Keratinocyte (primary cell): Measurements from ENCODE around the gene WDR1. TPM values are rescaled to one million over a fixed set of nuclear protein-coding genes. Genes with fewer than 3 reads are reported as not detected.

Source experiments
- DNase-seq: peaks from one replicate; pipeline ENCODE4 v3.0.0-alpha.2; 2011; ENCODE audit warnings: low read depth, missing footprints, low spot score
- FAIRE-seq: peaks from 2 replicates; lab custom pipeline; 2011; peaks lifted over from hg19 to GRCh38; lab: Jason Lieb, UNC
- H2AFZ ChIP-seq: 2 replicates; pipeline ENCODE4 v1.6.0; 2012; ENCODE audit warnings: low read length, control low read depth, inconsistent platforms; ENCODE audit not compliant: control insufficient read depth
- H3K27ac ChIP-seq: 2 replicates; pipeline ENCODE4 v1.5.1; 2011; ENCODE audit warnings: low read length; ENCODE audit not compliant: control insufficient read depth, insufficient read depth
- H3K27me3 ChIP-seq: 3 replicates; pipeline ENCODE4 v1.6.0; 2011; ENCODE audit warnings: low read length; ENCODE audit not compliant: control insufficient read depth, insufficient read depth; ENCODE audit errors: extremely low read depth
- H3K36me3 ChIP-seq, 2 experiments: 2 replicates in 1 of 2; 3 replicates in 1 of 2; pipeline ENCODE4 v1.5.1; 2011; ENCODE audit warnings: low read length in 2 of 2, mild to moderate bottlenecking in 1 of 2; ENCODE audit not compliant: control insufficient read depth in 2 of 2, insufficient read depth in 2 of 2; ENCODE audit errors: extremely low read depth in 1 of 2
- H3K4me1 ChIP-seq: 3 replicates; pipeline ENCODE4 v1.5.1; 2011; ENCODE audit warnings: low read length; ENCODE audit not compliant: control insufficient read depth, insufficient read depth; ENCODE audit errors: extremely low read depth
- H3K4me2 ChIP-seq: 3 replicates; pipeline ENCODE4 v1.6.0; 2011; ENCODE audit warnings: low read depth, low read length; ENCODE audit not compliant: control insufficient read depth, insufficient read depth; ENCODE audit errors: extremely low read depth
- H3K4me3 ChIP-seq, 3 experiments: fragments of 200-600 bp in 1 of 3; sonication (generic) in 1 of 3; 2 replicates in 2 of 3; 3 replicates in 1 of 3; pipeline ENCODE4 v1.5.1; 2011 to 2016; ENCODE audit warnings: low read length in 3 of 3, mild to moderate bottlenecking in 3 of 3, control low read depth in 2 of 3, inconsistent platforms in 1 of 3, low read depth in 1 of 3, mixed read lengths in 1 of 3, mixed run types in 1 of 3, moderate library complexity in 1 of 3; ENCODE audit not compliant: control insufficient read depth in 2 of 3, insufficient read depth in 2 of 3; ENCODE audit errors: extremely low read depth in 1 of 3
- H3K79me2 ChIP-seq: 2 replicates; pipeline ENCODE4 v1.6.0; 2012; ENCODE audit warnings: low read length; ENCODE audit not compliant: control insufficient read depth, insufficient read depth
- H3K9ac ChIP-seq: 3 replicates; pipeline ENCODE4 v1.6.0; 2011; ENCODE audit warnings: low read length; ENCODE audit not compliant: control insufficient read depth, insufficient read depth; ENCODE audit errors: extremely low read depth
- H3K9me1 ChIP-seq: 3 replicates; pipeline ENCODE4 v1.6.0; 2011; ENCODE audit warnings: low read length; ENCODE audit not compliant: control insufficient read depth, insufficient read depth; ENCODE audit errors: extremely low read depth
- H3K9me3 ChIP-seq: 2 replicates; pipeline ENCODE4 v1.5.1; 2012; ENCODE audit warnings: low read depth, low read length; ENCODE audit not compliant: control insufficient read depth
- H4K20me1 ChIP-seq: 3 replicates; pipeline ENCODE4 v1.6.0; 2011; ENCODE audit warnings: low read length; ENCODE audit not compliant: control insufficient read depth, insufficient read depth; ENCODE audit errors: extremely low read depth
- EZH2 ChIP-seq: IDR thresholded peaks from one replicate; pipeline ENCODE4 v1.6.1; 2012; ENCODE audit warnings: inconsistent platforms, mild to moderate bottlenecking, low read length, moderate library complexity
- dilution Hi-C: fragments of 300-500 bp; cut with MboI; formaldehyde crosslinking; loops from one replicate; pipeline ENCODE4 v1.7.0; 2020; ENCODE audit warnings: low sequenced_read_pairs; ENCODE audit not compliant: extremely low pct_ligation_motif_present
- polyA plus RNA-seq, 5 experiments: library from polyadenylated mRNA; depleted of rRNA in 3 of 5; stranded (reverse) in 3 of 5; stranded (forward) in 1 of 5; unstranded in 1 of 5; fragments of >200 nt; gene quantifications; 1 replicate in 1 of 5; 2 replicates in 3 of 5; 3 replicates in 1 of 5; pipeline versions ENCODE4 v1.2.1 to v1.2.3, GENCODE V29; 2011 to 2012; ENCODE audit warnings: missing spikeins in 2 of 5, low read depth in 1 of 5, low replicate concordance in 1 of 5
- TF ChIP-seq, protein P1 (sequence below), 3 experiments: IDR thresholded peaks in 1 of 3; conservative IDR thresholded peaks in 1 of 3; optimal IDR thresholded peaks in 1 of 3; 2 replicates in 2 of 3; 3 replicates in 1 of 3; pipeline versions ENCODE3 to v1.5.1; 2011; ENCODE audit warnings: low read length in 3 of 3, mild to moderate bottlenecking in 3 of 3, moderate library complexity in 2 of 3, control low read depth in 1 of 3, inconsistent platforms in 1 of 3; ENCODE audit not compliant: insufficient read depth in 2 of 3; ENCODE audit errors: extremely low read depth in 1 of 3

WDR1 gene
- polyA plus RNA-seq, 1 donor (not counting 4 experiments of a cell fraction or from before 2014, with no cell fraction given) = 423 TPM

DNA sequence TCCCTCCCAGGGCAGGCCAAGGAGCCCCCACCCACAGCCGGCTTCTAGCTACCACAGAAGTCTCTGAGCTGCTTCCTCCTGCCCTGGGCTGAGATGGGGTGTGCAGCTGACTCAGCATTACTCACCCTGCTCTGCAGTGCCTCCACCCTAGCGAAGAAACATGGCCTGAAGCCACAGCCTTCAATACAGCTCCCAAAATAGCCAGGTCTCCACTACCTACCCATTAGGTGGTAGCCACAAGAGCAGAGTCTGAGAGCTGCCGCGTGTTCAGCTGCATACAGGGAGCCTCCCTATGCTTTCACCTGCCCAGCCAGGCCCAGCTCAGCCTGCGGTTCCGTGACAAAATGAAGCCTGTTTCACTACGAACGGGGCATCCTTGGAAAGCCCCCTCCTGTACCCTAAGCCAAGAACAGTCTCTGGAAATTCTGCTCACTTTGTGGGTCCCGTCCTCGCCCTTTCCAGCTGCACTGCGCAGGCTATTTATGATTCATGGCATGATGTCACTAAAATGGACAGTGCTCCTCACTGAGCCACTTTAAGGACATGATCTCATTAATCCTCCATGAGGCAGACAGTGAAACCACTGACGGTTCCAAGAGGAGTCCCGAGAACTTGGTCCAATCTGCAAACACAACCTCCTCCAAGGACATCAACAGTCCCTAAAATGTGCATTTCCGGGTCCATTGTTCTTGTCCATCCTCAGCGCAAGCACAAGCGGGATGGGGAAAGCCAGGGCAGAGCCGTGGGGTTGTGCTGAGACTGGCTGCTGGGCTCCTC, 20.2 kb downstream of the WDR1 start:
- dilution Hi-C loops = no loop called here
- peaks cover 65 to 73% of the 10 kb centered on the region in 2 experiments for H3K36me3 ChIP-seq
- peak; percentile 81 for DNase-seq

DNA sequence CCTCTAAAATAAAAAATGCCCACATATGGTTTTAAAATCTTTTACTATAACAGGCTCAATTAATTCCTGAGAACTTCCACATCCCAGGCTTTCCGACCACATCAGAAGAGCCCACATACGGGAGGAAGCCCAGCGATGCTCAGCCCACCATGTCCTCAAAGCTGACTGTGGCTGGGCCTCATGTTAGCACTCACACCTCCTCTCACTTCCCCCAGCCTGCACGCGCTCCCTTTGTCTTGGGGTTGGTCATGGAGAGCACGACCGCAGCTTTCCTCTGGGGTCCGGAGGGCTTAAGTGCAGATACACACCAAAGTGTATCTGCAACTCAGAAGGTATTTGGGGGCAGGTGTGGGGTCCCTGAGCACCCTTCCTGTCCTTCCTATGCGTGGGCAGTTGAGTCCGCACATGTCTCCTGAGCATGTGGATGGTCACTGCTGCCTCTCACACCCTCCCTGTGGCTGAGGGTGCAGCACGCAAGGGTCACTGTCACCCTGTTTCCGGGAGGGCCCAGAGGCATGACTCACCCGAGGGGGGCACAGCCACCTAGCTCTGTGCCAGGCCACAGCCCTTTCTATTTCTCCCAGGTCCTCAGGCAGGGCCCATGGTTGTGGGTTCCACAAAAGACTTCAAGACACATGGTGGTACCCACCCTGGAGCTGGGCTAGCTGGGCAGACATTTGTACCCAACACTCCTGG, 21.2 kb downstream of the WDR1 start:
- H3K9me3 ChIP-seq = no peaks in the 10 kb centered on the region
- peaks cover 78% of the 10 kb centered on the region for H3K79me2 ChIP-seq
- no peak overlapping the region for H2AFZ ChIP-seq
- peaks cover 72% of the 10 kb centered on the region for H3K4me1 ChIP-seq
- H3K9ac ChIP-seq = peak overlapping the region; percentile 70
- peaks cover 41% of the 10 kb centered on the region for H4K20me1 ChIP-seq
- dilution Hi-C loops = no loop called here
- no peaks in the 10 kb centered on the region for H3K27me3 ChIP-seq
- TF ChIP-seq EZH2 = no peak
- TF ChIP-seq, protein P1, sequence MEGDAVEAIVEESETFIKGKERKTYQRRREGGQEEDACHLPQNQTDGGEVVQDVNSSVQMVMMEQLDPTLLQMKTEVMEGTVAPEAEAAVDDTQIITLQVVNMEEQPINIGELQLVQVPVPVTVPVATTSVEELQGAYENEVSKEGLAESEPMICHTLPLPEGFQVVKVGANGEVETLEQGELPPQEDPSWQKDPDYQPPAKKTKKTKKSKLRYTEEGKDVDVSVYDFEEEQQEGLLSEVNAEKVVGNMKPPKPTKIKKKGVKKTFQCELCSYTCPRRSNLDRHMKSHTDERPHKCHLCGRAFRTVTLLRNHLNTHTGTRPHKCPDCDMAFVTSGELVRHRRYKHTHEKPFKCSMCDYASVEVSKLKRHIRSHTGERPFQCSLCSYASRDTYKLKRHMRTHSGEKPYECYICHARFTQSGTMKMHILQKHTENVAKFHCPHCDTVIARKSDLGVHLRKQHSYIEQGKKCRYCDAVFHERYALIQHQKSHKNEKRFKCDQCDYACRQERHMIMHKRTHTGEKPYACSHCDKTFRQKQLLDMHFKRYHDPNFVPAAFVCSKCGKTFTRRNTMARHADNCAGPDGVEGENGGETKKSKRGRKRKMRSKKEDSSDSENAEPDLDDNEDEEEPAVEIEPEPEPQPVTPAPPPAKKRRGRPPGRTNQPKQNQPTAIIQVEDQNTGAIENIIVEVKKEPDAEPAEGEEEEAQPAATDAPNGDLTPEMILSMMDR (optimal IDR thresholded peaks at IDR 0.05 in 1 of 3, IDR thresholded peaks at IDR 0.05 in 1 of 3, conservative IDR thresholded peaks at IDR 0.05 in 1 of 3; ENCODE audit: extremely low read depth in 1 of 3, insufficient read depth in 2 of 3, low read length in 3 of 3) = no peak
- no peak for FAIRE-seq
- H3K27ac ChIP-seq = peak overlapping the region; percentile 89
- DNase-seq = no peak
- peak overlapping the region; percentile 73 for H3K4me2 ChIP-seq
- peaks cover 68 to 77% of the 10 kb centered on the region in 2 experiments for H3K36me3 ChIP-seq
- no peak overlapping the region for H3K4me3 ChIP-seq
- peaks cover 17% of the 10 kb centered on the region for H3K9me1 ChIP-seq

More for the DNA sequence above, 20.2 kb downstream of the WDR1 start:
- Histone ChIP-seq H3K4me1 (peaks cover 74% of the 10 kb centered on the region), H3K79me2 (peaks cover 78% of the 10 kb centered on the region), H3K4me3 (peak overlapping the region in 1 of 3 experiments; percentile 2), H2AFZ (no peak overlapping the region), H4K20me1 (peaks cover 39% of the 10 kb centered on the region), H3K9ac (peak overlapping the region; percentile 70), H3K27me3 (no peaks in the 10 kb centered on the region), H3K9me3 (no peaks in the 10 kb centered on the region), H3K9me1 (peaks cover 14% of the 10 kb centered on the region), H3K4me2 (peak overlapping the region; percentile 73), H3K27ac (peak overlapping the region; percentile 89)
- no peak for TF ChIP-seq EZH2
- TF ChIP-seq, protein P1 (optimal IDR thresholded peaks at IDR 0.05 in 1 of 3, IDR thresholded peaks at IDR 0.05 in 1 of 3, conservative IDR thresholded peaks at IDR 0.05 in 1 of 3; ENCODE audit: extremely low read depth in 1 of 3, insufficient read depth in 2 of 3, low read length in 3 of 3) = no peak
- FAIRE-seq = peak; percentile 97
